Measurements from ENCODE around the gene SERF1A.
"Not testable (repeated sequence)": the region's sequence is repeated elsewhere in the genome, so short reads cannot be mapped to it uniquely, and the experiment has no call there.

Gene SERF1A

DNA sequence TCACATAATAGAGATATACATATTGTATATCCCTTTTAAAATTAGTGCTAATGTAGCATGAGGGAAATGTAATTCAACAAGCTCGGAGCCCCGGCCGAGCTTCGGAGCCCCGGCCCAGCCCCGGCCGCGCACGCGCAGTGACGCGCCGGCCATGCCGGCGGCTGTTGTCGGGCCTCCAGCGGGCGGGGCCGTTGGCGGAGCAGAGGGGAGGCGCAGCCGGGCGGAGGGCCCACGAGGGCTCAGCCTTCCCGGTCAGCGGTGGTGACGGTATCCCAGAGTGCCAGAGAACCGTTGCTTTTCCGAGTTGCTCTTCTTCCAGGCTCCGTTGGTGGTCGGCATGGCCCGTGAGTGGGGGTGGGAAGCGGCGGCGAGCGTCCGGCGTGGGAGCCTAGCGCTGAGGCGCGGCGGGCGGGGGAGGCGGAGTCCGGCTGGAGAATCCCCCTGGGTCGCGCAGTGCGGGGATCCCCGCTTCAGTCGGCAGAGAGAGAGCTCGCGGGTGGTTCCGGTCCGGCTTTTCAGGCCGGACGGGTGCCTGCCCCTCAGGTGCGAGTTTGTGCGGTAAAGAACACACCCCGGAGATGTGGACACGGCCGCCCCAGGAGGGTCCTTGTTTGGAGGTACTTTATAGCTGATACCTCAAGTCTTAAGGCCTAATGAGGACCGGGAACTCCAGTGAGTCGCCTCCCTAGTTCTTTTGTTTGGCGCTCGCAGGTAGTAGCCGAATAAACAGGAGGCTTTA, at the start of gene SERF1A:
Gene SERF1A (plus strand): TSS at position 137 of the 739 bp plus-strand sequence. CDS start 201 bp downstream, at position 338.
- not testable (repeated sequence) for DNase-seq

DNA sequence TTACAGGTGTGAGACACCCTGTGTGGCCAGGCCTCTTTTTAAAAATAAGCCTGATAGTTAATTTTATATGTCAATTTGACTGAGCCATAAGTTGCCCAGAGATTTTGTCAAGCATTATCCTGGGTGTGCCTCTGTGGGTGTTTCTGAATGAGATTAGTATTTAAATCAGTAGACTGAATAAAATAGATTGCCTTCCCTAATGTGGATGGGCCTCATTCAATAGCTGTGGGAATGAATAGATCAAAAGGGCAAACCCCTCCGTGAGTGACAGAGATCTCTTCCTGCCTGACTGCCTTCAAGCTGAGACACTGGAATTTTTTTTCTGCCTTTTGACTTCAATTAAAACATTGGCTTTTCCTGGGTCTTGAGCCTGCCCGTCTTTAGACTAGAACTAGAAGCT, 33.7 kb upstream of the SERF1A start:
- not testable (repeated sequence) for DNase-seq

DNA sequence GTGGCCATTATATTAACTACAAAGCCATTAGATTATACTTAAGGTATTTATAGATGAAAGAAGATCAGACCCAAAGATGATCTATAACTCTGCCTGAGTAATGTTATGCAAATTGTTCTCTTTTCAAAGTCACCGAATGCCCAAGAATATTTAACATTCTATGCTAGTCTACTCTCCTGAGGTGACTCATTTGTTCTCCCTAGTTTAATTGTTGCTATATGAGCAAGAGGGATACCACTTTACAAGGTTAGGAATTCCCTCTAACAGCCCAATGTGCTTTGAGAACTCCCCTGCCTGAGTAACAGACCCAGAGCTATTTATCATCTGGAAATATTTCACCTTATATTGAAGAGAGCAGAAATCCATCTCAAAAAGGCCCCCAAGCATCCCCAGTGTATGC, 29.8 kb upstream of the SERF1A start:
- not testable (repeated sequence) for DNase-seq

DNA sequence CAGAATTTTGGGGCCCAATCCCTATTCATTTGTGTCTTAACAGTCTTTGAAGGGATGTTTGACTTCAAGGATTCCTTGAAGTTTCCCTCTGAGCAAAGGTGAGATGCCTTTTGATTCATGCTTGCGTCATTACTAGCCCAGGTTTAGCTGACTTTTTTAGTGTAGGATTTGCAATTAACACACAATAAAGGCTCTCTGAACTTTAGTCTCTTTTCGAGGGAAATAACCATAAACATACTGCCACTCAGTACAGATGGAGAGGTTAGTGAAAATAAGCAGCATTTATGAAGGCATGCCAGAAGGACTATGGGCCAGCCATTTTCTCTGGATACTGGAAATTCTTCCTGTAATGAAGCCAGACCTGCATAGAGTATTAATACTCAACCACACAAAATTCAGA, 4.4 kb upstream of the SERF1A start:
- not testable (repeated sequence) for DNase-seq

DNA sequence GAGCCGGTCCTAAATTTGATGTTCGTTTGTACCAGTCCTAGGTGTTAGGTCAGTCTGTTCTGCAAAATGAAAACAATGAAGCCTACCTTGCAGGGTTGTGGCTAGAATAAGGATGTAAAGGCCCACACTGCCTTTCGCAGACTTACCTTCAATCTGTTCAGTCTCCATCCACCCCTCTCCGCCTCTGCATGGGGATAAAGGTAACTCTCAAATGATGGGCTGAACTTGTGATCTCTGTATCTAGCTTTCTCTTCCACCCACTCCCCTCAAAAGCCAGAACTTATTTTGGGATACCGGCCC, 753 bp downstream of the SERF1A start:
- DNase-seq = not testable (repeated sequence)

DNA sequence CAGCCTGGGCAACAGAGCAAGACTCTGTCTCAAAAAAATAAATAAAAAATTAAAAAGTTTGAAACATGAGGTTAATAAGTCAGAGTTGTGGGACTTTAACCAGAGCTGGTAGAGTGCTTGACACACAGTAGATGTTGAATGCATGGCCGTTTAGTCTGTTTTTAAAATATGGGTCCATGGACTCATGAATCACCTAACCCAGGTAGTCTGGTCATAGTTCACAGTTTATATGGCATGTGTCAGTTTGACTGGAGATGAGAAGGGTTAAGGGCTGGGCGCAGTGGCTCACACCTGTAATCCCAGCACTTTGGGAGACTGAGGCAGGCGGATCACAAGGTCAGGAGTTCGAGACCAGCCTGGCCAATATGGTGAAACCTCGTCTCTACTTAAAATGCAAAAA, 6.2 kb downstream of the SERF1A start:
- DNase-seq = not testable (repeated sequence)

DNA sequence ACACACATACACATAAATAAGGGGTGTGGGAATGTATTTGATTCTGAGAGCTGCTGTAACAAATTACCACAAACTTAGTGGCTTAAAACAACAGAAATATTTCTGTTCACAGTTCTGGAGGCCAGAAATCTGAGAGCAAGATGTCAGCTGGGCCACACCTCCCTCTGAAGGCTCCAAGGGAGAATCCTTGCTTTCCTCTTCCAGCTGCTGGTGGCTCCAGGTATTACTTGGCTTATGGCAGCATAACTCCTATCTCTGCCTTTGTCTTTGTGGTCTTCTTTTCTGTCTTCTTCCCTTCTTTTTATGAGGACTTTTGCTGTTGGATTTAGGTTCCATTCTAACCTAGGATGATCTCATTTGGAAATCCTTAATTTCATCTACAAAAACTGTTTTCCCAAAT, 16.4 kb downstream of the SERF1A start:
- not testable (repeated sequence) for DNase-seq

DNA sequence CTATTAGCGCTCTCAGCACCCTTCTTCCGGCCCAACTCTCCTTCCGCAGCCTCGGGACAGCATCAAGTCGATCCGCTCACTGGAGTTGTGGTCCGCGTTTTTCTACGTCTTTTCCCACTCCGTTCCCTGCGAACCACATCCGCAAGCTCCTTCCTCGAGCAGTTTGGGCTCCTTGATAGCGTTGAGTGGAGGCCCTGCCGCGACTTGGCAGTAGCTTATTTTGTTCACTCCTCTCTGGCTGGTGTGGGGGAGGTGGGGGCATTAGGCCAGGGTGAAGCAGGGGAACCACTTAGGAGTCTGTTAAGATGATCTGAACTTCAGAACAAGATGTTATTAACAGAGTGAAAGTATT, 24.7 kb downstream of the SERF1A start:
- DNase-seq = not testable (repeated sequence)

DNA sequence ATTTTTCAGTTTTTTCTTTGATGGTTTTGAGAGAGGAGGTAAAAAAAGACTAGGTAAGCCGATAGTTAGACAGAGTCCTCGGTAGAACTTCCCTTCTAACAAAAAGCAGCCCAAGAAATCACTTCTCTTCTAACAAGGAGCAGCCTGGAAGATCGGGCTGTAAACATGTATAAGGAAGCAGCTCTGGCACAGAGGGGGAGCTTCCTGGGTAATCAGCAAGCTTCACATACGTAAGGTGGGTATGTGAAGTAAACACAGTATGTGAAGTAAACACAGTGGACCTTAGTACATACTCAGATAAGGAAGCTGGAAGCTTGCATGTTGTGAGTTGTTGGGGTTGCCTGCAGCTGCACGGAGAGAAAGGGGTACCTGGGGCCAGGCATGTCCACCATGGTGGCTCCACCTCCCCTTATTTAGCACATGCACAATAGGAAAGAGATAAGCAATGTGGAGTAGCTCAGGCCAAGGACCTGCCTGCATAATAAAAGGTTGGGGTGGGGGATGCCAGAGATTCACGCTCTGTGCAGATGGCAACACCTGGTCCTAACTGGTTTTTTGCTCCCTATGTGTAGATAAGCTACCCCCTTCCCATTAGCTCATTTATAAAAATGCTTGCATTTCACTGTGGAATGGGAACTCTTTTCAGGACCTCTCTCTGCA, 31.4 kb downstream of the SERF1A start:
- not testable (repeated sequence) for DNase-seq

DNA sequence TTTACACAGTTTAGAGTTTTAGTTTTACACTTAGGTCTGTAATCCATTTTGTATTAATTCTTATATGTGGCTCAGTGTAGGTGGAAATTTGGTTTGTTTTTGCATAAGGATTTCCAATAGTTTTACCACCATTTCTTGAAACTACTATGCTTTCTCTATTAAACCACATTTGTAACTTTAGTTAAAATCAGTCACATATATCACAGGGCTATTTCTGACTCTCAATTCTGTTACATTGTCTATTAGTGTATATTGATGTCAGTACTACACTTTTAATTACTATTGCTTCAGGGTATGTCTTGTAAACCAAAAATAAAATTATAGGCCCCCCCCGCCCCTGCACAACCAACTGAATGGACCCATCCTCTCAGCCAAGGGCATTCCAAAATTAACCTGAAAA, 32.1 kb downstream of the SERF1A start:
- not testable (repeated sequence) for DNase-seq

DNA sequence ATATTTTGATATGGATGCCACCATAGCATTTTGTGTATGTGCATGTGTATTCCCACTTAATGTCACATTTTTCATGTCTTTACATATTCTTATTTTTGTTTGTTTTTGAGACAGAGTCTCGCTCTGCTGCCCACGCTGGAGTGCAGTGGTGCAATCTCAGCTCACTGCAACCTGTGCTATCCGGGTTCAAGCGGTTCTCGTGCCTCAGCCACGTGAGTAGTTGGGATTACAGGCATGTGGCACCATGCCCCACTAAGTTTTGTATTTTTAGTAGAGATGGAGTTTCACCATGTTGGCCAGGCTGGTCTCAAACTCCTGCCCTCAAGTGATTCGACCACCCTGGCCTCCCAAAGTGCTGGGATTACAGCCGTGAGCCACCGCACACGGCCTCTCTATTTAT, 52.6 kb downstream of the SERF1A start:
- not testable (repeated sequence) for DNase-seq
